Upper lobe of right lung (tissue), 1 donor: ENCODE data around the gene XRCC6. TPM values are rescaled to one million over a fixed set of nuclear protein-coding genes. Genes with fewer than 3 reads are reported as not detected.
A peak's percentile ranks its signal among the peaks of the same experiment; 100 is the strongest.

Experiments used
- ATAC-seq: fragments of 200-7000 bp; cut with Tn5 transposase; one replicate; pipeline ENCODE4 v1.9.1; 2020; ENCODE audit warnings: mild to moderate bottlenecking, moderate library complexity
- DNase-seq: peaks from one replicate; pipeline ENCODE4 v3.0.0-alpha.2; 2020
- H3K27ac ChIP-seq: fragments of 200-600 bp; one replicate; pipeline ENCODE4 v1.8.0; 2022
- H3K27me3 ChIP-seq: fragments of 200-600 bp; one replicate; pipeline ENCODE4 v1.8.0; 2022; ENCODE audit warnings: mild to moderate bottlenecking
- H3K36me3 ChIP-seq: fragments of 200-600 bp; one replicate; pipeline ENCODE4 v1.8.0; 2022
- H3K4me1 ChIP-seq: fragments of 200-600 bp; one replicate; pipeline ENCODE4 v1.8.0; 2022
- H3K4me3 ChIP-seq: fragments of 200-600 bp; one replicate; pipeline ENCODE4 v1.8.0; 2022; ENCODE audit warnings: mild to moderate bottlenecking
- H3K9me3 ChIP-seq: fragments of 200-600 bp; one replicate; pipeline ENCODE4 v1.8.0; 2022
- CTCF ChIP-seq: fragments of 200-600 bp; IDR thresholded peaks from one replicate; pipeline ENCODE4 v1.8.0; 2022; ENCODE audit warnings: antibody characterized with exemption
- intact Hi-C: fragments of 100-400 bp; cut with DNase I; formaldehyde crosslinking; loops from one replicate; pipeline ENCODE4 v1.11.0; 2022
- total RNA-seq: library from RNA; stranded (reverse); fragmentation: NEBNext Ultra II Directional; extraction: Animal tissue kit (Norgen Biotek cat#: 25700); gene quantifications from one replicate; pipeline ENCODE4 v1.2.1, GENCODE V29; 2021
- donor health status: DM: no; HTN: yes; CAD: no; lungs with severe emphysema.

Gene XRCC6
- total RNA-seq, 1 donor from 2014 or later, result 160 TPM

DNA sequence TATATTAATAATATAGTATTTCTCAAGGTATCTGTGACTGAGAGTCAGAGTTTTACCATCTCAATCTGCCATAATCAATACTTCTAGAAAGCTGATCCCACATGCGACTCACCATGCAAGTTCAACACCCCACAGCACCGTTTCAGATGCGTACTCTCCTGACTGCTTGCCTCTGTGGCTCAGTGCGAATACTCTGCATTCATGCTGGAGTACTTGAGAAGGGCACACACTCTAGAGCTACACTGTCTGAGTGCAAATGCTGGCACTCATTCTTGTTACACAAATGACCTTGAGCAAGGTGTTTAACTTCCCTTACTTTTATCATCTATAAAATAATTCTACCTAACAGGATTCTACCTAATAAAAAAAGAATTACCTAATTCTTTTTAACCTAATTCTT is 55.0 kb downstream of the XRCC6 start:
- Histone ChIP-seq H3K9me3 (no peaks in the 10 kb centered on the region), H3K27me3 (no peaks in the 10 kb centered on the region), H3K4me1 (no peaks in the 10 kb centered on the region), H3K4me3 (no peak overlapping the region), H3K36me3 (peaks cover 75% of the 10 kb centered on the region), H3K27ac (no peak overlapping the region)
- DNase-seq (peak; percentile 3), ATAC-seq (peak; percentile 63)
- intact Hi-C loops, result no loop called here
- TF ChIP-seq CTCF, result no peak

- Histone ChIP-seq H3K27me3 (no peaks in the 10 kb centered on the region), H3K36me3 (peaks cover 39% of the 10 kb centered on the region), H3K27ac (peak overlapping the region; percentile 93), H3K4me1 (peaks cover 4% of the 10 kb centered on the region), H3K4me3 (peak overlapping the region; percentile 67), H3K9me3 (no peaks in the 10 kb centered on the region)
- no peak for ATAC-seq
- intact Hi-C loops, result no loop called here
- no peak for TF ChIP-seq CTCF
- DNase-seq, result peak; percentile 61
These were observed 60.5 kb downstream of the XRCC6 start for GRCh38 chr22:41681616-41682015.

DNA sequence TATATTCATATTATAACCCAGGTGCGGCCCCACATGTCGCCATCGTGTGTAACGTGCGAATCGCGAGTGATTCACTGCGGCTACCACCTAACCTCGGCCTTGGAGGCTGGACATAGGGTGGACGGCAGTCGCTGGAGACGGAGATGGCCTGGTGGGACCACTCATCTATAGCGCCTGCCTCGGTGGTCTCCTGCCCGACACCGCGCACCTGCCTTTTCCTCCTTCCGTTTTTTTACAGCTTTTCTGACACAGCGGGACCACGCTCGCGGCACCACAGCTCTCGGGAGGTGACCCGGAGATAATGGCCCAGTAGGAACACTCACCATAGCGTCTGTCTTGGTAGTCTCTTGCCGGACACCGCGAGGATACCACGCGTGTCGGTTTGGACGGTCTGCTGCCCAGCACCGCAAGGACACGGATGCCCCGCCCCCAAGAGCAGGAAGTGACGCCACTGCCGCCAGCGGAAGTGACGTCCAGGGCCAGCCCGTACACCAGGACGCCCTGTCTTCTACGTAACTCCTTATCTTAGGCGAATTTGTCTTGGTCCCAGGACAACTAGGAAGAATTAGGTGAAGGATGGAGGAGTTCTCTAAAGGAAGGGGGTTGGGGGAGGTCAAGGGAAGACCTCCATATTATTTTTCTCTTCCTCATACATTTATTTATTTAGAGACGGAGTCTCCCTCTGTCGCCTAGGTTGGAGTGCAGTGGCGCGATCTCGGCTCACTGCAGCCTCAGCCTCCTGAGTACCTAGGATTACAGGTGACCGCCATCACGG is 61.1 kb downstream of the XRCC6 start:
- peak; percentile 98 for ATAC-seq
- peak; percentile 92 for DNase-seq
- Histone ChIP-seq H3K9me3 (no peaks in the 10 kb centered on the region), H3K4me3 (peak overlapping the region; percentile 67), H3K27ac (peak overlapping the region; percentile 93), H3K27me3 (no peaks in the 10 kb centered on the region), H3K36me3 (peaks cover 35% of the 10 kb centered on the region), H3K4me1 (peaks cover 10% of the 10 kb centered on the region)
- intact Hi-C loops, result no loop called here
- no peak for TF ChIP-seq CTCF

GRCh38 chr22:41683052-41683451 is 62.0 kb downstream of the XRCC6 start:
- peak; percentile 8 for DNase-seq
- Histone ChIP-seq H3K4me1 (peaks cover 17% of the 10 kb centered on the region), H3K27ac (peak overlapping the region; percentile 93), H3K4me3 (peak overlapping the region; percentile 67), H3K36me3 (peaks cover 30% of the 10 kb centered on the region), H3K9me3 (no peaks in the 10 kb centered on the region), H3K27me3 (no peaks in the 10 kb centered on the region)
- intact Hi-C loops, result no loop called here
- no peak for TF ChIP-seq CTCF
- ATAC-seq, result no peak

DNA sequence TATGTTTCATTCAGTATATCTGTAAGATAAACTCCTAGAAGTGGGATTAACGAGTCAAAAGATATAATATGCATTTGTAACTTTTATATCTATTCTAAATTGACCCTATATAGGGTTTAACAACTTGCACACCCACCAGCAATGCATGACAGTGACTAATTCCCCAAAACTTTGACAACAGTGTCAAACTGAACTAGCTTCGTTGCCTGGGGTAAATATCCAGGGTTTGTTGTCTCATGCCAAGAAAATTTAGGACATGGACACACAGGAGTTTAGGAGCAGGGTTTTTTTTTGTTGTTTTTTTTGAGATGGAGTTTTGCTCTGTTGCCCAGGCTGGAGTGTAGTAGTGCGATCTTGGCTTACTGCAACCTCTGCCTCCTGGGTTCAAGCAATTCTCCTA is 62.5 kb downstream of the XRCC6 start:
- H3K4me3 ChIP-seq, result no peak overlapping the region
- H3K9me3 ChIP-seq, result no peaks in the 10 kb centered on the region
- ATAC-seq (no peak), DNase-seq (no peak)
- H3K27me3 ChIP-seq, result no peaks in the 10 kb centered on the region
- no peak for TF ChIP-seq CTCF
- H3K36me3 ChIP-seq, result peaks cover 24% of the 10 kb centered on the region
- H3K4me1 ChIP-seq, result peaks cover 17% of the 10 kb centered on the region
- intact Hi-C loops, result no loop called here
- H3K27ac ChIP-seq, result no peak overlapping the region
